Astrocyte (in vitro differentiated cells and primary cell): ENCODE measurements around the gene KCNJ5. TPM values are rescaled to one million over a fixed set of nuclear protein-coding genes. Genes with fewer than 3 reads are reported as not detected.
"Not testable (repeated sequence)": the region's sequence is repeated elsewhere in the genome, so short reads cannot be mapped to it uniquely, and the experiment has no call there.

Source experiments
- DNase-seq: peaks from one replicate; pipeline ENCODE4 v3.0.0-alpha.2; 2010; ENCODE audit warnings: low read depth
- FAIRE-seq: peaks from 2 replicates; lab custom pipeline; 2011; peaks lifted over from hg19 to GRCh38; lab: Jason Lieb, UNC
- H2AFZ ChIP-seq: 2 replicates; pipeline ENCODE4 v1.6.0; 2012; ENCODE audit warnings: low read depth, low read length, inconsistent platforms
- H3K27ac ChIP-seq: 2 replicates; pipeline ENCODE4 v1.5.1; 2011; ENCODE audit warnings: low read depth, low read length, inconsistent platforms
- H3K27me3 ChIP-seq: 2 replicates; pipeline ENCODE4 v1.6.0; 2011; ENCODE audit warnings: low read length, inconsistent platforms; ENCODE audit not compliant: insufficient read depth
- H3K36me3 ChIP-seq: 2 replicates; pipeline ENCODE4 v1.5.1; 2011; ENCODE audit warnings: low read length, inconsistent platforms; ENCODE audit not compliant: insufficient read depth
- H3K4me1 ChIP-seq: 2 replicates; pipeline ENCODE4 v1.5.1; 2011; ENCODE audit warnings: low read length, inconsistent platforms; ENCODE audit not compliant: insufficient read depth
- H3K4me2 ChIP-seq: 2 replicates; pipeline ENCODE4 v1.6.0; 2012; ENCODE audit warnings: low read length, inconsistent platforms
- H3K4me3 ChIP-seq: 2 replicates; pipeline ENCODE4 v1.5.1; 2011; ENCODE audit warnings: low read depth, mild to moderate bottlenecking, low read length, inconsistent platforms; ENCODE audit not compliant: insufficient read depth
- H3K79me2 ChIP-seq: 2 replicates; pipeline ENCODE4 v1.6.0; 2012; ENCODE audit warnings: mild to moderate bottlenecking, low read length, inconsistent platforms; ENCODE audit not compliant: insufficient read depth
- H3K9ac ChIP-seq: 2 replicates; pipeline ENCODE4 v1.6.0; 2012; ENCODE audit warnings: mild to moderate bottlenecking, low read length, inconsistent platforms
- H3K9me3 ChIP-seq: 2 replicates; pipeline ENCODE4 v1.5.1; 2012; ENCODE audit warnings: low read depth, mild to moderate bottlenecking, low read length, inconsistent platforms; ENCODE audit not compliant: insufficient read depth
- H4K20me1 ChIP-seq: 2 replicates; pipeline ENCODE4 v1.6.0; 2012; ENCODE audit warnings: low read length, inconsistent platforms; ENCODE audit not compliant: insufficient read depth
- H3K27ac Mint-ChIP-seq: one replicate; pipeline ENCODE4 v1.8.0; 2021; ENCODE audit warnings: mild to moderate bottlenecking, mixed read lengths; ENCODE audit not compliant: unreplicated experiment
- H3K27me3 Mint-ChIP-seq: one replicate; pipeline ENCODE4 v1.8.0; 2021; ENCODE audit warnings: low read depth, mixed read lengths; ENCODE audit not compliant: unreplicated experiment
- H3K36me3 Mint-ChIP-seq: one replicate; pipeline ENCODE4 v1.8.0; 2021; ENCODE audit warnings: low read depth, mixed read lengths; ENCODE audit not compliant: unreplicated experiment
- H3K4me1 Mint-ChIP-seq: one replicate; pipeline ENCODE4 v1.8.0; 2021; ENCODE audit warnings: low read depth, mixed read lengths; ENCODE audit not compliant: unreplicated experiment
- H3K4me3 Mint-ChIP-seq: one replicate; pipeline ENCODE4 v1.8.0; 2021; ENCODE audit warnings: mild to moderate bottlenecking, moderate library complexity, mixed read lengths; ENCODE audit not compliant: unreplicated experiment
- H3K9me3 Mint-ChIP-seq: one replicate; pipeline ENCODE4 v1.8.0; 2021; ENCODE audit warnings: mild to moderate bottlenecking, mixed read lengths; ENCODE audit not compliant: unreplicated experiment
- CTCF ChIP-seq: IDR thresholded peaks from 2 replicates; pipeline ENCODE4 v1.5.1; 2011; ENCODE audit warnings: low read depth, mild to moderate bottlenecking, inconsistent platforms, low read length, moderate library complexity; ENCODE audit not compliant: insufficient read depth
- EZH2 ChIP-seq: IDR thresholded peaks from 2 replicates; pipeline ENCODE4 v1.6.1; 2012; ENCODE audit warnings: mild to moderate bottlenecking, low read length, inconsistent platforms; ENCODE audit not compliant: insufficient read depth
- total RNA-seq: library from RNA; stranded (reverse); gene quantifications from 2 replicates; pipeline ENCODE4 v1.2.1, GENCODE V29; 2021

Gene KCNJ5
- total RNA-seq, 1 donor from 2014 or later: 1.4 TPM

DNA sequence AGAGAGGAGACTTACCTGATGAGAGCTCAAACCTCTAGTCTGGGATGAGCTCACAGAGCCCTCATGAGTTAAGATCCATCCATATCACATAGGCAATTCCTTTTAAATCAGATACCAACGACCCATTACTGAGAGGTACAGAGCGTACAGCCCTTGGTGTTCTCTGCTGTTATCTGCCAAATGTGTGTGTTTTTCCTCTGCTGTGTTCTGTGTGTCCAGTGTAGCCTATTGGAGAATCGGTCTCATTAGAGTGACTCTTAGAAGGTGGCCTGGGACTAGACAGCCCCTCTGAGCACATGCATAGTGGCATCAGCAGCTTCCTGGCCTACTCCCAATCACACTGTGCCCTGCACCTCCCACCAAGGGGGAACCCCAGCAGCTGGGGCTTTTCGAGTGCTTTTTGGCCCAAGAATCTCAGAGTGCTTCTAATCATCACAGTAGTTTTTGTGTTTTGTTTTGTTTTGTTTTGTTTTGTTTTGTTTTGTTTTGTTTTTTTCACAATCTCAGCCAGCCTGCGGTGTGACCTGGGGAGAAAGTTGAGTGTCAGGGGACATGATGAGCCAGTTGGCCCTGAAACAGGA, 26.1 kb downstream of the KCNJ5 start:
- H3K36me3 ChIP-seq: no peaks in the 10 kb centered on the region
- H3K4me1 ChIP-seq: no peaks in the 10 kb centered on the region
- peaks cover 5% of the 10 kb centered on the region for H3K4me1 Mint-ChIP-seq
- H3K79me2 ChIP-seq: no peaks in the 10 kb centered on the region
- H4K20me1 ChIP-seq: no peaks in the 10 kb centered on the region
- H3K36me3 Mint-ChIP-seq: peaks cover 5% of the 10 kb centered on the region
- H3K27me3 ChIP-seq: peaks cover 12% of the 10 kb centered on the region
- FAIRE-seq (no peak), DNase-seq (no peak)
- no peak for TF ChIP-seq CTCF
- no peak for TF ChIP-seq EZH2
- H3K4me2 ChIP-seq: no peak overlapping the region
- no peak overlapping the region for H3K27ac ChIP-seq
- peaks cover 36% of the 10 kb centered on the region for H3K27me3 Mint-ChIP-seq
- no peak overlapping the region for H2AFZ ChIP-seq
- no peaks in the 10 kb centered on the region for H3K9me3 Mint-ChIP-seq
- H3K4me3 ChIP-seq: no peak overlapping the region
- no peak overlapping the region for H3K4me3 Mint-ChIP-seq
- no peak overlapping the region for H3K27ac Mint-ChIP-seq
- H3K9ac ChIP-seq: no peak overlapping the region
- no peaks in the 10 kb centered on the region for H3K9me3 ChIP-seq

DNA sequence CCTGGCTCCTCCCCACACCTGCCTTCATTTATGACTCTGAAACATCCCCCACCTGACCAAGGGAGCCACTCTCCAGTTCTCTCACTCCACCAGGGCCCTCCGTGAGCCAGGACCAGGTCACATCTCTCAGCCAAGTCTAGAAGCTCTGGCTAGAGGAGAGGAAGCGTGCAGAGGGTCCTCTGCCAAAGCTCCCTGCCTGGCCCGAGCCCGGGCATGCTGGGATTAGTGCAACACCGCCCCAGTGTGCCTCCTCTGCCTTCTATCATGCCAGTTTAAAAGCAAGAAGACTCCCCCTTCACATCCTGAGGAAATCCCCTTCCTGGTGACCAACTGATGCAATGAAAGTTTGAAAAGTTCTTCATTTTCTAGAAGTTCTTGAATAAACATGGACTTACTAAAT, 28.1 kb downstream of the KCNJ5 start:
- Mint-ChIP-seq H3K4me1 (peaks cover 5% of the 10 kb centered on the region), H3K27ac (no peak overlapping the region), H3K4me3 (no peak overlapping the region), H3K36me3 (peaks cover 5% of the 10 kb centered on the region), H3K27me3 (peaks cover 31% of the 10 kb centered on the region), H3K9me3 (peaks cover 2% of the 10 kb centered on the region)
- Histone ChIP-seq H4K20me1 (no peaks in the 10 kb centered on the region), H3K9ac (no peak overlapping the region), H3K4me2 (no peak overlapping the region), H3K9me3 (no peaks in the 10 kb centered on the region), H3K4me1 (no peaks in the 10 kb centered on the region), H3K27ac (no peak overlapping the region), H3K79me2 (no peaks in the 10 kb centered on the region), H2AFZ (no peak overlapping the region), H3K36me3 (no peaks in the 10 kb centered on the region), H3K27me3 (peaks cover 13% of the 10 kb centered on the region), H3K4me3 (no peak overlapping the region)
- DNase-seq (no peak), FAIRE-seq (no peak)
- TF ChIP-seq EZH2: no peak
- TF ChIP-seq CTCF: no peak

DNA sequence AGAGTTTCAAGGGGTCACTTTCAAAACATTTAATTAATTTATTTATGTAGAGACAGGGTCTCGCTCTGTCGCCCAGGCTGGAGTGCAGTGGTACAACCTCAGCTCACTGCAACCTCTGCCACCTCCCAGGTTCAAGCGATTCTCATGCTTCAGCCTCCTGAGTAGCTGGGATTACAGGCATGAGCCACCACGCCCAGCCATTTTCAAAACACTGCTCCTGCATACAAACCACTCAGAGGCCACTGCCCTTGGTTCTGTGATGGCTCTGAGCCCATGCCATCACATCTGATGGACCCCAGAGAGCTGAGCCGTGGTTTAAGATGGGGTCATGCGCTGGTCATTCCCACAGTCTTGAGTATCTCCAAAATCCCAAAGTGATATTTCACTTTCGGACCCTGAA, 28.5 kb downstream of the KCNJ5 start:
- not testable (repeated sequence) for H3K36me3 Mint-ChIP-seq, H2AFZ ChIP-seq, H4K20me1 ChIP-seq, H3K4me3 Mint-ChIP-seq, H3K4me1 ChIP-seq, H3K36me3 ChIP-seq, H3K79me2 ChIP-seq, DNase-seq, H3K4me1 Mint-ChIP-seq, H3K27ac ChIP-seq, H3K27ac Mint-ChIP-seq, FAIRE-seq, H3K9ac ChIP-seq, H3K4me3 ChIP-seq, H3K4me2 ChIP-seq, H3K9me3 Mint-ChIP-seq, H3K9me3 ChIP-seq
- peaks cover 31% of the 10 kb centered on the region for H3K27me3 Mint-ChIP-seq
- H3K27me3 ChIP-seq: peaks cover 13% of the 10 kb centered on the region
